Hepatocyte (in vitro differentiated cells): ENCODE measurements around the gene ZFTA.

ENCODE experiments used
- CTCF ChIP-seq: fragments of 200-600 bp; sonication (generic); IDR thresholded peaks from 2 replicates; pipeline ENCODE4 v1.5.1; 2016; ENCODE audit warnings: antibody characterized with exemption, mild to moderate bottlenecking; ENCODE audit not compliant: poor library complexity
- EZH2 ChIP-seq: fragments of 200-600 bp; sonication (generic); IDR thresholded peaks from 2 replicates; pipeline ENCODE4 v1.6.1; 2016; ENCODE audit warnings: antibody characterized with exemption, mild to moderate bottlenecking, borderline replicate concordance

DNA sequence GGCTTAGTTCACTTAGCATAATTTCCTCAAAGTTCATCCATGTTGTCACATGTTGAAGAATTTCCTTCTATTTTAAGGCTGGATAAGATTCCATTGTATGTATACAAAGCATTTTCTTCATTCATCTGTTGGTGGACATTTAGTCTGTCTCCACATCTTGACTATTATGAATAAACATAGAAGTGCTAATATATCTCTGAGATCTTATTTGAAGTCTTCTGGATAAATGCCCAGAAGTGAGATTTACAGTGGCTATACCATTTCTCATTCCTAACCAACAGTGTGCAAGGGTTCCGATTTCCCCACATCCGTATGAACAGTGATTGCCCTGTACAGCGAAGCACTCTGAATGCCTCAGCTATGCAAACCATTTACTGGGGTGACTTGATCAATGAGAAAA, 6.6 kb upstream of the ZFTA start:
- TF ChIP-seq CTCF, result no peak
- no peak for TF ChIP-seq EZH2
